Fibroblast of the aortic adventitia (primary cell): ENCODE results near the gene HILPDA. TPM values are rescaled to one million over a fixed set of nuclear protein-coding genes. Genes with fewer than 3 reads are reported as not detected.

Experiments used
- small RNA-seq: library from RNA; depleted of rRNA; stranded (forward); fragments of <200 nt; gene quantifications from one replicate; pipeline ENCODE3, GENCODE V24; 2012
- total RNA-seq: library from RNA; depleted of rRNA; stranded (reverse); fragments of >200 nt; gene quantifications from 2 replicates; pipeline ENCODE4 v1.2.3, GENCODE V29; 2012; ENCODE audit warnings: low replicate concordance

The HILPDA gene
- total RNA-seq, 1 donor: 17.3 TPM

Small RNAs within 50 kb of the gene (small RNA-seq; reads per million reads assigned to genes)
- gene AC010655.1: not detected
- not detected for gene AC010655.2
- not detected for gene RF00017
- not detected for gene RNU7-54P

Other genes with a start within 250 kb of the HILPDA start
- gene LEP, start 214.6 kb upstream of the HILPDA start, total RNA-seq: under 0.01 TPM in 1 of 2 replicates, not detected in the other
- 14.7 and 66.7 TPM in 2 replicates for gene RBM28, start 112.0 kb upstream of the HILPDA start, total RNA-seq
- gene PRRT4, start 94.2 kb upstream of the HILPDA start, total RNA-seq: 0.27 and 0.82 TPM in 2 replicates
- 22.3 and 37.2 TPM in 2 replicates for gene IMPDH1, start 45.9 kb upstream of the HILPDA start, total RNA-seq
- 13.5 and 41.4 TPM in 2 replicates for gene METTL2B, start 20.9 kb downstream of the HILPDA start, total RNA-seq
- gene GARIN1A, start 216.4 kb downstream of the HILPDA start, total RNA-seq: 1.2 and 3.1 TPM in 2 replicates